Activated naive CD4-positive, alpha-beta T cell treated with anti-CD3 and anti-CD28 coated beads, Interleukin-2, amount 50 U/mL, for 24 hours (primary cell): ENCODE data around the gene ARSG.
"Not testable (repeated sequence)": the region's sequence is repeated elsewhere in the genome, so short reads cannot be mapped to it uniquely, and the experiment has no call there.

Source experiments
- H3K27ac Mint-ChIP-seq: one replicate; pipeline ENCODE4 v1.8.0; 2021; ENCODE audit warnings: mild to moderate bottlenecking, mixed read lengths
- H3K27me3 Mint-ChIP-seq: one replicate; pipeline ENCODE4 v1.8.0; 2021; ENCODE audit warnings: mixed read lengths
- H3K36me3 Mint-ChIP-seq: one replicate; pipeline ENCODE4 v1.8.0; 2021; ENCODE audit warnings: mixed read lengths
- H3K4me1 Mint-ChIP-seq: one replicate; pipeline ENCODE4 v1.8.0; 2021; ENCODE audit warnings: mixed read lengths
- H3K4me3 Mint-ChIP-seq: one replicate; pipeline ENCODE4 v1.8.0; 2021; ENCODE audit warnings: mild to moderate bottlenecking, mixed read lengths
- H3K9me3 Mint-ChIP-seq: one replicate; pipeline ENCODE4 v1.8.0; 2021; ENCODE audit warnings: mixed read lengths

Gene ARSG

GRCh38 chr17:68309066-68309670 is 17.9 kb downstream of the ARSG start:
- H3K9me3 Mint-ChIP-seq, H3K36me3 Mint-ChIP-seq, H3K27ac Mint-ChIP-seq, H3K4me3 Mint-ChIP-seq, H3K27me3 Mint-ChIP-seq: not testable (repeated sequence)
- peaks cover 56% of the 10 kb centered on the region for H3K4me1 Mint-ChIP-seq

GRCh38 chr17:68310152-68310551 is 18.9 kb downstream of the ARSG start:
- Mint-ChIP-seq H3K27me3 (no peaks in the 10 kb centered on the region), H3K27ac (peak overlapping the region; percentile 68), H3K36me3 (peaks cover 8% of the 10 kb centered on the region), H3K9me3 (no peaks in the 10 kb centered on the region), H3K4me1 (peaks cover 62% of the 10 kb centered on the region), H3K4me3 (no peak overlapping the region)

- Mint-ChIP-seq H3K27ac (no peak overlapping the region), H3K27me3 (no peaks in the 10 kb centered on the region), H3K4me3 (peak overlapping the region; percentile 64), H3K9me3 (no peaks in the 10 kb centered on the region), H3K4me1 (peaks cover 63% of the 10 kb centered on the region), H3K36me3 (peaks cover 5% of the 10 kb centered on the region)
Observed at GRCh38 chr17:68314916-68315535, 23.7 kb downstream of the ARSG start.

GRCh38 chr17:68315930-68316329 is 24.6 kb downstream of the ARSG start:
- Mint-ChIP-seq H3K4me3 (no peak overlapping the region), H3K27me3 (no peaks in the 10 kb centered on the region), H3K9me3 (no peaks in the 10 kb centered on the region), H3K4me1 (peaks cover 57% of the 10 kb centered on the region), H3K36me3 (peaks cover 5% of the 10 kb centered on the region), H3K27ac (no peak overlapping the region)

GRCh38 chr17:68317458-68317857 is 26.2 kb downstream of the ARSG start:
- Mint-ChIP-seq H3K27ac (no peak overlapping the region), H3K4me1 (peaks cover 45% of the 10 kb centered on the region), H3K27me3 (no peaks in the 10 kb centered on the region), H3K36me3 (peaks cover 2% of the 10 kb centered on the region), H3K9me3 (no peaks in the 10 kb centered on the region), H3K4me3 (no peak overlapping the region)

GRCh38 chr17:68318103-68318991 is 27.1 kb downstream of the ARSG start:
- H3K36me3 Mint-ChIP-seq: peaks cover 2% of the 10 kb centered on the region
- H3K27ac Mint-ChIP-seq: no peak overlapping the region
- H3K4me3 Mint-ChIP-seq: no peak overlapping the region
- H3K4me1 Mint-ChIP-seq: peaks cover 41% of the 10 kb centered on the region
- no peaks in the 10 kb centered on the region for H3K27me3 Mint-ChIP-seq
- no peaks in the 10 kb centered on the region for H3K9me3 Mint-ChIP-seq

- Mint-ChIP-seq H3K36me3 (peaks cover 2% of the 10 kb centered on the region), H3K4me3 (no peak overlapping the region), H3K27me3 (no peaks in the 10 kb centered on the region), H3K27ac (no peak overlapping the region), H3K9me3 (no peaks in the 10 kb centered on the region), H3K4me1 (peaks cover 44% of the 10 kb centered on the region)
Observed at GRCh38 chr17:68319410-68320162, 28.3 kb downstream of the ARSG start.

GRCh38 chr17:68320311-68320865 is 29.1 kb downstream of the ARSG start:
- no peak overlapping the region for H3K27ac Mint-ChIP-seq
- peaks cover 37% of the 10 kb centered on the region for H3K4me1 Mint-ChIP-seq
- H3K9me3 Mint-ChIP-seq: no peaks in the 10 kb centered on the region
- H3K27me3 Mint-ChIP-seq: no peaks in the 10 kb centered on the region
- H3K36me3 Mint-ChIP-seq: peaks cover 2% of the 10 kb centered on the region
- no peak overlapping the region for H3K4me3 Mint-ChIP-seq

- Mint-ChIP-seq H3K4me1 (peaks cover 34% of the 10 kb centered on the region), H3K27ac (no peak overlapping the region), H3K4me3 (no peak overlapping the region), H3K9me3 (no peaks in the 10 kb centered on the region), H3K36me3 (peaks cover 2% of the 10 kb centered on the region), H3K27me3 (no peaks in the 10 kb centered on the region)
Observed at GRCh38 chr17:68320943-68321555, 29.8 kb downstream of the ARSG start.

- Mint-ChIP-seq H3K4me3 (no peak overlapping the region), H3K36me3 (peaks cover 2% of the 10 kb centered on the region), H3K9me3 (no peaks in the 10 kb centered on the region), H3K27ac (no peak overlapping the region), H3K27me3 (no peaks in the 10 kb centered on the region), H3K4me1 (peaks cover 30% of the 10 kb centered on the region)
Observed at GRCh38 chr17:68321556-68321954, 30.3 kb downstream of the ARSG start.

- Mint-ChIP-seq H3K27ac (no peak overlapping the region), H3K27me3 (no peaks in the 10 kb centered on the region)
Observed at GRCh38 chr17:68322630-68323029, 31.3 kb downstream of the ARSG start.

GRCh38 chr17:68324114-68324513 is 32.8 kb downstream of the ARSG start:
- Mint-ChIP-seq H3K36me3 (peaks cover 2% of the 10 kb centered on the region), H3K9me3 (no peaks in the 10 kb centered on the region), H3K4me3 (peak overlapping the region; percentile 15), H3K4me1 (peaks cover 24% of the 10 kb centered on the region), H3K27ac (no peak overlapping the region), H3K27me3 (no peaks in the 10 kb centered on the region)

More at GRCh38 chr17:68322630-68323029, 31.3 kb downstream of the ARSG start:
- H3K4me1 Mint-ChIP-seq: peaks cover 24% of the 10 kb centered on the region
- no peak overlapping the region for H3K4me3 Mint-ChIP-seq
- no peaks in the 10 kb centered on the region for H3K9me3 Mint-ChIP-seq
- H3K36me3 Mint-ChIP-seq: peaks cover 2% of the 10 kb centered on the region

GRCh38 chr17:68324654-68325336 is 33.5 kb downstream of the ARSG start:
- Mint-ChIP-seq H3K4me1 (peaks cover 24% of the 10 kb centered on the region), H3K27ac (no peak overlapping the region), H3K27me3 (no peaks in the 10 kb centered on the region), H3K4me3 (no peak overlapping the region), H3K9me3 (no peaks in the 10 kb centered on the region), H3K36me3 (peaks cover 2% of the 10 kb centered on the region)

- Mint-ChIP-seq H3K9me3 (no peaks in the 10 kb centered on the region), H3K4me3 (no peak overlapping the region), H3K27ac (no peak overlapping the region), H3K4me1 (peaks cover 19% of the 10 kb centered on the region), H3K27me3 (no peaks in the 10 kb centered on the region), H3K36me3 (peaks cover 2% of the 10 kb centered on the region)
Observed at GRCh38 chr17:68325961-68326360, 34.7 kb downstream of the ARSG start.
